Measurements from ENCODE around the gene CHCHD1.

GRCh38 chr10:73759512-73760115 is 22.2 kb upstream of the CHCHD1 start:
- no peak for TF ChIP-seq CTCF (conservative IDR thresholded peaks at IDR 0.05; ENCODE audit: low read depth in 2 of 2)
- no peak for TF ChIP-seq REST (IDR thresholded peaks at IDR 0.05; ENCODE audit: unreplicated experiment)
- no peak for TF ChIP-seq NANOG (IDR thresholded peaks at IDR 0.05; ENCODE audit: borderline replicate concordance)
- no peak for TF ChIP-seq EZH2phosphoT487 (IDR thresholded peaks at IDR 0.05; ENCODE audit: unreplicated experiment)
- TF ChIP-seq POLR2AphosphoS5 (IDR thresholded peaks at IDR 0.05; ENCODE audit: low read depth) = no peak
- TF ChIP-seq ETS1 (IDR thresholded peaks at IDR 0.05) = no peak
- TF ChIP-seq STAT1 (IDR thresholded peaks at IDR 0.05; ENCODE audit: unreplicated experiment) = no peak
- TF ChIP-seq CREB1 (CRISPR knock-in tag; IDR thresholded peaks at IDR 0.05; ENCODE audit: low read depth) = no peak
- TF ChIP-seq EZH2 (IDR thresholded peaks at IDR 0.05; ENCODE audit: low read depth, unreplicated experiment) = no peak
- no peak for TF ChIP-seq ZNF114 (CRISPR knock-in tag; IDR thresholded peaks at IDR 0.05)
- no peak for TF ChIP-seq ZNF331 (CRISPR knock-in tag; IDR thresholded peaks at IDR 0.05; ENCODE audit: low read depth)
